HEK293T (cell line): ENCODE measurements around the gene ZBTB48.

Experiments
- ARNT ChIP-seq: fragments of 450-650 bp; IDR thresholded peaks from 2 replicates; pipeline ENCODE4 v1.6.1; 2017; ENCODE audit warnings: mild to moderate bottlenecking
- L3MBTL2 ChIP-seq: fragments of 450-650 bp; conservative IDR thresholded peaks from 2 replicates; pipeline ENCODE4 v1.6.1; 2016; ENCODE audit warnings: mild to moderate bottlenecking
- SUZ12 ChIP-seq: fragments of 450-650 bp; IDR thresholded peaks from 2 replicates; pipeline ENCODE4 v1.6.1; 2016; ENCODE audit warnings: mild to moderate bottlenecking
- TARDBP ChIP-seq: fragments of 450-650 bp; IDR thresholded peaks from 2 replicates; pipeline ENCODE4 v1.6.1; 2016

DNA sequence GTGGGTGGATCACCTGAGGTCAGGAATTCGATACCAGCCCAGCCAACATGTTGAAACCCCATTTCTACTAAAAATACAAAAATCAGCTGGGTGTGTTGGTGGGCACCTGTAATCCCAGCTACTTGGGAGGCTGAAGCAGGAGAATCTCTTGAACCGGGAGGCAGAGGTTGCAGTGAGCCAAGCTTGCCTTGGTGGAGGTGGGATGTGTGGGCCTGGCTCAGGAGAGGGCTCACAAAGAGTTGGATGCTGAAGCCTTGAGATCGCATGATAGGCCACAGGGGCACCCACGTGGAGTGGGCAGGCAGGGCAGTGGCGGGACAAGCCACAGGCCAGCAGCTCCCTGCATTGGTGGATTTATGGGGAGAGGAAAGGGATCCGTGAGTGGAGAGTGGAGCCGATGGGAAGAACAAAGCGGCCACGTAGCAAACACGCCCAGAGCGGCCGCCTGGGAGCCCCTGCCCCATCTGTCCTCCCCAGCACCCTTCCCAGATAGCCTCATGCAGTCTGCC is 49.2 kb downstream of the ZBTB48 start:
- no peak for TF ChIP-seq TARDBP
- TF ChIP-seq L3MBTL2 = no peak
- TF ChIP-seq ARNT = no peak
- TF ChIP-seq SUZ12 = no peak
